OCI-LY1 (cell line): ENCODE results near the gene HDAC3.

Source experiments
- H2AFZ ChIP-seq: fragments of 200-600 bp; sonication (generic), shearing (Covaris generic); 2 replicates; pipeline ENCODE4 v1.6.0; 2014; ENCODE audit warnings: antibody characterized with exemption, mild to moderate bottlenecking, low read length
- H3F3A ChIP-seq: fragments of 200-600 bp; sonication (generic), shearing (Covaris generic); 2 replicates; pipeline ENCODE4 v1.6.0; 2014; ENCODE audit warnings: mild to moderate bottlenecking, antibody characterized with exemption, low read length, moderate library complexity; ENCODE audit not compliant: insufficient read depth
- H3K27ac ChIP-seq: fragments of 200-600 bp; sonication (generic); 2 replicates; pipeline ENCODE4 v1.5.1; 2014; ENCODE audit warnings: low read length, mixed run types, mild to moderate bottlenecking, low read depth; ENCODE audit not compliant: poor library complexity, severe bottlenecking
- H3K27me3 ChIP-seq: fragments of 200-600 bp; sonication (generic); 2 replicates; pipeline ENCODE4 v1.6.0; 2014; ENCODE audit warnings: antibody characterized with exemption, mild to moderate bottlenecking, low read length, moderate library complexity; ENCODE audit not compliant: insufficient read depth
- H3K36me3 ChIP-seq: fragments of 200-600 bp; sonication (generic); 2 replicates; pipeline ENCODE4 v1.6.1; 2014; ENCODE audit warnings: mild to moderate bottlenecking, antibody characterized with exemption, low read length, moderate library complexity, mixed read lengths; ENCODE audit not compliant: insufficient read depth
- H3K4me1 ChIP-seq: fragments of 200-600 bp; sonication (generic); 2 replicates; pipeline ENCODE4 v1.5.1; 2014; ENCODE audit warnings: mild to moderate bottlenecking, low read length, moderate library complexity; ENCODE audit not compliant: insufficient read depth, severe bottlenecking
- H3K4me2 ChIP-seq: fragments of 200-600 bp; sonication (generic), shearing (Covaris generic); 2 replicates; pipeline ENCODE4 v1.6.1; 2014; ENCODE audit warnings: low read length
- H3K4me3 ChIP-seq: fragments of 200-600 bp; sonication (generic); 2 replicates; pipeline ENCODE4 v1.5.1; 2014; ENCODE audit warnings: low read length, low read depth, mild to moderate bottlenecking, mixed read lengths; ENCODE audit not compliant: poor library complexity, severe bottlenecking
- H3K79me2 ChIP-seq: fragments of 200-600 bp; shearing (Covaris generic); 2 replicates; pipeline ENCODE4 v1.6.1; 2016; ENCODE audit warnings: mixed run types, low read length, mixed read lengths; ENCODE audit not compliant: insufficient read depth
- H3K9ac ChIP-seq: fragments of 200-600 bp; sonication (generic), shearing (Covaris generic); 2 replicates; pipeline ENCODE4 v1.6.1; 2014; ENCODE audit warnings: mild to moderate bottlenecking, low read length, mixed read lengths
- H3K9me2 ChIP-seq: fragments of 200-600 bp; sonication (generic), shearing (Covaris generic); 2 replicates; pipeline ENCODE4 v1.6.1; 2014; ENCODE audit warnings: low read depth, mild to moderate bottlenecking, low read length, mixed read lengths
- H3K9me3 ChIP-seq: fragments of 200-600 bp; shearing (Covaris generic); 2 replicates; pipeline ENCODE4 v1.6.1; 2014; ENCODE audit warnings: low read length, mixed read lengths
- H4K20me1 ChIP-seq: fragments of 200-600 bp; sonication (generic), shearing (Covaris generic); 2 replicates; pipeline ENCODE4 v1.6.0; 2016; ENCODE audit warnings: mild to moderate bottlenecking, low read length; ENCODE audit not compliant: insufficient read depth
- EZH2 ChIP-seq: fragments of 200-600 bp; sonication (generic), shearing (Covaris generic); IDR thresholded peaks from 2 replicates; pipeline ENCODE4 v1.8.0; 2017; ENCODE audit warnings: borderline replicate concordance, mixed run types, mild to moderate bottlenecking, antibody characterized with exemption, low read length, moderate library complexity, mixed read lengths
- TF ChIP-seq, protein P1 (sequence below): fragments of 200-600 bp; sonication (generic), shearing (Covaris generic); IDR thresholded peaks from 2 replicates; pipeline ENCODE4 v1.5.1; 2017; ENCODE audit warnings: mild to moderate bottlenecking, antibody characterized with exemption, low read length, moderate library complexity, mixed read lengths

The HDAC3 gene

DNA sequence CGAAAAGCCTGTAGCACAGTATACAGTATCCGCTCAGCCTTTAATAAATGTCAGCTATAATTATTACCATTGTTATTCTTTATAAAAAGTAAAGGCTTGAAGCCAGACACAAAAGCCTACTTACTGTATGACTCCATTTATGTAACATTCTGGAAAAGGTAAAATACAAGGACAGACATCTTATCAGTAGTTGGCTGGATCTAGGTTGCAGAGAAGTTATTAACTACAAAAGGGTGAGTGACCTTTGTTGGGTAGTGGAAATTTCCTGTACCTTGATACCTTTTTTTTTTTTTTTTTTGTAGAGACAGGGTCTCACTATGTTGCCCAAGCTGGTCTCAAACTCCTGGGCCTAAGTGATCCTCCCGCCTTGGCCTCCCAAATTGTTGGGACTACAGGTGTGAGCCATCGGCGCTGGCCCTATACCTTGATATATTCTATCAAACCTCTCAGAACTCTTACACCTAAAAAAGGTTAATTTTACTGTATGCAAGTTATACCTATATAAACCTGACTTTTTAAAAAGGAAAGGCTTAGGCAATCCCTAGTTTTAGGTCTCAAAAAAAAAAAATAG, 6.0 kb downstream of the HDAC3 start:
- Histone ChIP-seq H3K36me3 (peaks cover 66% of the 10 kb centered on the region), H3K9me3 (no peaks in the 10 kb centered on the region), H3K9me2 (no peaks in the 10 kb centered on the region), H3K27ac (no peak overlapping the region), H4K20me1 (no peaks in the 10 kb centered on the region), H3K9ac (no peak overlapping the region), H3K4me2 (no peak overlapping the region), H3F3A (no peaks in the 10 kb centered on the region), H3K4me3 (no peak overlapping the region), H3K79me2 (peaks cover 23% of the 10 kb centered on the region), H3K4me1 (peaks cover 16% of the 10 kb centered on the region), H3K27me3 (no peaks in the 10 kb centered on the region), H2AFZ (no peak overlapping the region)
- TF ChIP-seq EZH2, result no peak
- TF ChIP-seq, protein P1, sequence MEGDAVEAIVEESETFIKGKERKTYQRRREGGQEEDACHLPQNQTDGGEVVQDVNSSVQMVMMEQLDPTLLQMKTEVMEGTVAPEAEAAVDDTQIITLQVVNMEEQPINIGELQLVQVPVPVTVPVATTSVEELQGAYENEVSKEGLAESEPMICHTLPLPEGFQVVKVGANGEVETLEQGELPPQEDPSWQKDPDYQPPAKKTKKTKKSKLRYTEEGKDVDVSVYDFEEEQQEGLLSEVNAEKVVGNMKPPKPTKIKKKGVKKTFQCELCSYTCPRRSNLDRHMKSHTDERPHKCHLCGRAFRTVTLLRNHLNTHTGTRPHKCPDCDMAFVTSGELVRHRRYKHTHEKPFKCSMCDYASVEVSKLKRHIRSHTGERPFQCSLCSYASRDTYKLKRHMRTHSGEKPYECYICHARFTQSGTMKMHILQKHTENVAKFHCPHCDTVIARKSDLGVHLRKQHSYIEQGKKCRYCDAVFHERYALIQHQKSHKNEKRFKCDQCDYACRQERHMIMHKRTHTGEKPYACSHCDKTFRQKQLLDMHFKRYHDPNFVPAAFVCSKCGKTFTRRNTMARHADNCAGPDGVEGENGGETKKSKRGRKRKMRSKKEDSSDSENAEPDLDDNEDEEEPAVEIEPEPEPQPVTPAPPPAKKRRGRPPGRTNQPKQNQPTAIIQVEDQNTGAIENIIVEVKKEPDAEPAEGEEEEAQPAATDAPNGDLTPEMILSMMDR, result no peak

DNA sequence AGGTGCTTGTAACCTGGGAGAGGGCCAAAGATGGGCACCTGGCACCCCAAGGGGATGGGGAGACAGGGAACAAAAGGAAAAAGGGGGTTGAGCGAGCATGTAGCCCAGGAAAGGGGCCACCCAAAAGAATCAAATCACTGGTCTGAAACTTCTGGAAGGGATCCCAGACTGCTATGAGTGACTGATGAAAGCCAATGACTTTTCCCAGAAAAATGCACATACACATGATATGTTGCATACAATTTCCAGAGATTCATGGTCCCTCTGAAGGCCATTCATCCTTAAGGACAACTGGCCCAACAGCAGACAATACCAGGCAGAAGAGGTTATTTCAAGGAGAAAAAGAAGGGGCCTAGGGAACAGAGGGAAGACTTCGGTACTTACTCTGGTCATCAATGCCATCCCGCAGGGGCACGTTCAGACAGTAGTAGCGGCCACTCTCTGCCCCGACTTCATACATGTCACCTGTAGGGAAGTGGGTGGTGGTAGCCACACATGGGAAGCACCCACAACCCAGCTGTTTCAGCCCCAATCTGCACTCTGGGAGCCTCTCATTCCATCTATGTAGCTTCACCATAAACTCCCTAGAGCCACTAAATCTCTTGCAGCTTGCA, 8.4 kb downstream of the HDAC3 start:
- H3K9ac ChIP-seq, result no peak overlapping the region
- H3K27me3 ChIP-seq, result no peaks in the 10 kb centered on the region
- H2AFZ ChIP-seq, result no peak overlapping the region
- no peaks in the 10 kb centered on the region for H3K9me2 ChIP-seq
- H3K9me3 ChIP-seq, result no peaks in the 10 kb centered on the region
- no peak overlapping the region for H3K27ac ChIP-seq
- H3K4me2 ChIP-seq, result no peak overlapping the region
- TF ChIP-seq, protein P1, result no peak
- TF ChIP-seq EZH2, result no peak
- H3K4me1 ChIP-seq, result no peaks in the 10 kb centered on the region
- no peaks in the 10 kb centered on the region for H3F3A ChIP-seq
- H3K79me2 ChIP-seq, result 0 out of 2 replicates have a peak, but pooled peaks cover 5% of the 10 kb centered on the region
- peaks cover 87% of the 10 kb centered on the region for H3K36me3 ChIP-seq
- H4K20me1 ChIP-seq, result no peaks in the 10 kb centered on the region
- no peak overlapping the region for H3K4me3 ChIP-seq

DNA sequence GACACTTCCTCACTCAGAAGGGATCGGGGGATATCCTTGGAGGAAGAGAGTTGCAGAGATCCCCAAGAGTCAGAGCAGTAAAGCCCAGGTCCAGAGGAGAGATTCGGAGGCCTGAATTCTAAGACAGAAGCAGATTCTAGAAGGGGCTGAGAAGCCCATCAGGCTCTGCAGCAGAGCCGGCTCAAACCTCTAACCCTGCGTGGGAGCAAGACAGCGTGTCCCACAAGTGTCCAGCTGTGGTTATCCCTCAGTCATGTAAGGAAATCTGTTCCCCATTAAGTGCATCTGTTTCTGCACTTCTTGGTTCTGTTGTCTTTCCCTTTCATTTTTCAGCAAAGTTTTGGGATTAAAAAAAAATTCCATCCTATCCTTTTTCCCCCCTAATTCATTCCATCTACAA, 13.0 kb downstream of the HDAC3 start:
- H3F3A ChIP-seq, result no peaks in the 10 kb centered on the region
- H3K9ac ChIP-seq, result no peak overlapping the region
- H3K4me2 ChIP-seq, result no peak overlapping the region

More for the DNA sequence above, 13.0 kb downstream of the HDAC3 start:
- H4K20me1 ChIP-seq, result no peaks in the 10 kb centered on the region
- no peaks in the 10 kb centered on the region for H3K9me3 ChIP-seq
- H3K27me3 ChIP-seq, result no peaks in the 10 kb centered on the region
- no peak overlapping the region for H2AFZ ChIP-seq
- H3K4me1 ChIP-seq, result peaks cover 5% of the 10 kb centered on the region
- no peaks in the 10 kb centered on the region for H3K79me2 ChIP-seq
- no peak for TF ChIP-seq EZH2
- TF ChIP-seq, protein P1, result no peak
- H3K36me3 ChIP-seq, result peaks cover 77% of the 10 kb centered on the region
- H3K9me2 ChIP-seq, result no peaks in the 10 kb centered on the region
- no peak overlapping the region for H3K4me3 ChIP-seq
- no peak overlapping the region for H3K27ac ChIP-seq
